OCI-LY1 (cell line): ENCODE measurements around the gene IL36RN.

Experiments
- H2AFZ ChIP-seq: fragments of 200-600 bp; sonication (generic), shearing (Covaris generic); 2 replicates; pipeline ENCODE4 v1.6.0; 2014; ENCODE audit warnings: antibody characterized with exemption, mild to moderate bottlenecking, low read length
- H3F3A ChIP-seq: fragments of 200-600 bp; sonication (generic), shearing (Covaris generic); 2 replicates; pipeline ENCODE4 v1.6.0; 2014; ENCODE audit warnings: mild to moderate bottlenecking, antibody characterized with exemption, low read length, moderate library complexity; ENCODE audit not compliant: insufficient read depth
- H3K27ac ChIP-seq: fragments of 200-600 bp; sonication (generic); 2 replicates; pipeline ENCODE4 v1.5.1; 2014; ENCODE audit warnings: low read length, mixed run types, mild to moderate bottlenecking, low read depth; ENCODE audit not compliant: poor library complexity, severe bottlenecking
- H3K27me3 ChIP-seq: fragments of 200-600 bp; sonication (generic); 2 replicates; pipeline ENCODE4 v1.6.0; 2014; ENCODE audit warnings: antibody characterized with exemption, mild to moderate bottlenecking, low read length, moderate library complexity; ENCODE audit not compliant: insufficient read depth
- H3K36me3 ChIP-seq: fragments of 200-600 bp; sonication (generic); 2 replicates; pipeline ENCODE4 v1.6.1; 2014; ENCODE audit warnings: mild to moderate bottlenecking, antibody characterized with exemption, low read length, moderate library complexity, mixed read lengths; ENCODE audit not compliant: insufficient read depth
- H3K4me1 ChIP-seq: fragments of 200-600 bp; sonication (generic); 2 replicates; pipeline ENCODE4 v1.5.1; 2014; ENCODE audit warnings: mild to moderate bottlenecking, low read length, moderate library complexity; ENCODE audit not compliant: insufficient read depth, severe bottlenecking
- H3K4me2 ChIP-seq: fragments of 200-600 bp; sonication (generic), shearing (Covaris generic); 2 replicates; pipeline ENCODE4 v1.6.1; 2014; ENCODE audit warnings: low read length
- H3K4me3 ChIP-seq: fragments of 200-600 bp; sonication (generic); 2 replicates; pipeline ENCODE4 v1.5.1; 2014; ENCODE audit warnings: low read length, low read depth, mild to moderate bottlenecking, mixed read lengths; ENCODE audit not compliant: poor library complexity, severe bottlenecking
- H3K79me2 ChIP-seq: fragments of 200-600 bp; shearing (Covaris generic); 2 replicates; pipeline ENCODE4 v1.6.1; 2016; ENCODE audit warnings: mixed run types, low read length, mixed read lengths; ENCODE audit not compliant: insufficient read depth
- H3K9ac ChIP-seq: fragments of 200-600 bp; sonication (generic), shearing (Covaris generic); 2 replicates; pipeline ENCODE4 v1.6.1; 2014; ENCODE audit warnings: mild to moderate bottlenecking, low read length, mixed read lengths
- H3K9me2 ChIP-seq: fragments of 200-600 bp; sonication (generic), shearing (Covaris generic); 2 replicates; pipeline ENCODE4 v1.6.1; 2014; ENCODE audit warnings: low read depth, mild to moderate bottlenecking, low read length, mixed read lengths
- H3K9me3 ChIP-seq: fragments of 200-600 bp; shearing (Covaris generic); 2 replicates; pipeline ENCODE4 v1.6.1; 2014; ENCODE audit warnings: low read length, mixed read lengths
- H4K20me1 ChIP-seq: fragments of 200-600 bp; sonication (generic), shearing (Covaris generic); 2 replicates; pipeline ENCODE4 v1.6.0; 2016; ENCODE audit warnings: mild to moderate bottlenecking, low read length; ENCODE audit not compliant: insufficient read depth
- EZH2 ChIP-seq: fragments of 200-600 bp; sonication (generic), shearing (Covaris generic); IDR thresholded peaks from 2 replicates; pipeline ENCODE4 v1.8.0; 2017; ENCODE audit warnings: borderline replicate concordance, mixed run types, mild to moderate bottlenecking, antibody characterized with exemption, low read length, moderate library complexity, mixed read lengths
- TF ChIP-seq, protein P1 (sequence below): fragments of 200-600 bp; sonication (generic), shearing (Covaris generic); IDR thresholded peaks from 2 replicates; pipeline ENCODE4 v1.5.1; 2017; ENCODE audit warnings: mild to moderate bottlenecking, antibody characterized with exemption, low read length, moderate library complexity, mixed read lengths

Gene IL36RN

DNA sequence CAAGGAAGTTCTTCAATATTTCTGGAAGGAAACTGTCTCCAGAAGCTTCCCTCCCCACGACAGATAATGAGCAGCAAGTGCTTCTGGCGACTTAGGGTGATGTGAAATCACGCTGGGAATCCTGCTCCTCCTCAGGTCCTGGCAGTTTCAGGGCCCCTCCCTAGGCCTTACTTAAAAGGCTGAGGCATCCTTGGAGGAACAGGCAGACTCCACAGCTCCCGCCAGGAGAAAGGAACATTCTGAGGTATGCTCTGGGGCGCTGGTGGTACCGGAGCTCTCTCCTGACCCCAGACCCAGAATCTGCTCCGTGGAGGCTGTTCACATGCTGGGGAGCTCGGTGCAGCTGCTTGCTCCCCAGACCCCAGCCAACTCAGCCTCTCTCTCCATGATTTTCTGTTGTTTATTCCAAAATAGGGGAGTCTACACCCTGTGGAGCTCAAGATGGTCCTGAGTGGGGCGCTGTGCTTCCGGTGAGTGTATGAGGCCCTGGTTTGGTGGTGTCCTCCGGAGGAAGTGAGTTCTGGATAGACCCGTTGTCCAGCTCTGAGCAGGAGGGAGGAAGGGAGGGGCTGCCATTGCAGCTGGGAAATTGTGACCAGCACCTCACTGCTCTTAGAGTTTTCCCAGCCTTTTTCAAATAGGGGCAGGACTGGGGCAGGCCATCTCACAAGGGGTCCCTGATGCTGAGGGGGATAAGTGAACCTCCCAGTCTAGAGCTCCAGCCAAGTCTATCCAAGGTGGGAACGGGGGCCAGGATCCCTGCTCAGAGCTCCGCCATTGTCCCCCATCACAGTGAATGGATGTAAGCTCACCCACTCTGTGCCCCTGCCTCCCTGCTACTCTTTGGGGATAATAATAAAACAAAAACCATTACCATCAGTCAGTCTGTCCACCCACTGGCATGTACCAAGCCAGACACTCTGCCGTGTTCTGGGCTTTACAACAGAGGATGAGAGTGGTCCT lies at the start of gene IL36RN:
IL36RN (plus strand) TSS at position 201 of the 963 bp plus-strand sequence; CDS start at position 442, 241 bp downstream.
- Histone ChIP-seq H3K4me1 (no peaks in the 10 kb centered on the region), H3K4me2 (no peak within 1 kb of the TSS), H3F3A (no peaks in the 10 kb centered on the region), H3K36me3 (no peaks in the 10 kb centered on the region), H2AFZ (no peak within 1 kb of the TSS), H3K9me3 (no peaks in the 10 kb centered on the region), H3K9me2 (no peaks in the 10 kb centered on the region), H3K27me3 (no peaks in the 10 kb centered on the region), H3K79me2 (no peaks in the 10 kb centered on the region), H3K27ac (no peak within 1 kb of the TSS), H3K4me3 (no peak within 1 kb of the TSS), H4K20me1 (no peaks in the 10 kb centered on the region), H3K9ac (no peak within 1 kb of the TSS)
- TF ChIP-seq, protein P1, sequence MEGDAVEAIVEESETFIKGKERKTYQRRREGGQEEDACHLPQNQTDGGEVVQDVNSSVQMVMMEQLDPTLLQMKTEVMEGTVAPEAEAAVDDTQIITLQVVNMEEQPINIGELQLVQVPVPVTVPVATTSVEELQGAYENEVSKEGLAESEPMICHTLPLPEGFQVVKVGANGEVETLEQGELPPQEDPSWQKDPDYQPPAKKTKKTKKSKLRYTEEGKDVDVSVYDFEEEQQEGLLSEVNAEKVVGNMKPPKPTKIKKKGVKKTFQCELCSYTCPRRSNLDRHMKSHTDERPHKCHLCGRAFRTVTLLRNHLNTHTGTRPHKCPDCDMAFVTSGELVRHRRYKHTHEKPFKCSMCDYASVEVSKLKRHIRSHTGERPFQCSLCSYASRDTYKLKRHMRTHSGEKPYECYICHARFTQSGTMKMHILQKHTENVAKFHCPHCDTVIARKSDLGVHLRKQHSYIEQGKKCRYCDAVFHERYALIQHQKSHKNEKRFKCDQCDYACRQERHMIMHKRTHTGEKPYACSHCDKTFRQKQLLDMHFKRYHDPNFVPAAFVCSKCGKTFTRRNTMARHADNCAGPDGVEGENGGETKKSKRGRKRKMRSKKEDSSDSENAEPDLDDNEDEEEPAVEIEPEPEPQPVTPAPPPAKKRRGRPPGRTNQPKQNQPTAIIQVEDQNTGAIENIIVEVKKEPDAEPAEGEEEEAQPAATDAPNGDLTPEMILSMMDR = no peak
- no peak for TF ChIP-seq EZH2

DNA sequence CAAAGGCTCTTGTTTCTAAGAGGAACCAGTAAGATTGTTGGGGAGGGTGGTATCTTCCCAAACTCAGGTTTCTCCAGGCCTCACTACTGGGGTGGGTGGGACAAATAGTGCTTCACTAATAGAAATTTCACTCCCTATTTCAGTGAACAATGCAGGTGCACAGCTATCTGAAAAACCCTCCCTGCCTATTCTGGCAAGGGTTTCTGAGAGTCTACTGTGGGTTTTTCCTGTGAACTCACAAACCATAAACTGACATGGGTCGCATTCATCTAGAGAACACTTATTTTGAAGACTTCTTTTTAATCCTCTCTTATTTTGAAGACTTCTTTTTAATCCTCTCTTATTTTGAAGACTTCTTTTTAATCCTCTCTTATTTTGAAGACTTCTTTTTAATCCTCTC lies 49.4 kb upstream of the IL36RN start:
- Histone ChIP-seq H3K27ac (no peak overlapping the region), H4K20me1 (no peaks in the 10 kb centered on the region), H3K4me3 (no peak overlapping the region), H2AFZ (no peak overlapping the region), H3K4me2 (no peak overlapping the region), H3K36me3 (no peaks in the 10 kb centered on the region), H3K27me3 (no peaks in the 10 kb centered on the region), H3K9me2 (no peaks in the 10 kb centered on the region), H3K9ac (no peak overlapping the region), H3K9me3 (no peaks in the 10 kb centered on the region), H3K4me1 (no peaks in the 10 kb centered on the region), H3K79me2 (no peaks in the 10 kb centered on the region), H3F3A (no peaks in the 10 kb centered on the region)
- TF ChIP-seq EZH2 = no peak
- TF ChIP-seq, protein P1 = no peak

DNA sequence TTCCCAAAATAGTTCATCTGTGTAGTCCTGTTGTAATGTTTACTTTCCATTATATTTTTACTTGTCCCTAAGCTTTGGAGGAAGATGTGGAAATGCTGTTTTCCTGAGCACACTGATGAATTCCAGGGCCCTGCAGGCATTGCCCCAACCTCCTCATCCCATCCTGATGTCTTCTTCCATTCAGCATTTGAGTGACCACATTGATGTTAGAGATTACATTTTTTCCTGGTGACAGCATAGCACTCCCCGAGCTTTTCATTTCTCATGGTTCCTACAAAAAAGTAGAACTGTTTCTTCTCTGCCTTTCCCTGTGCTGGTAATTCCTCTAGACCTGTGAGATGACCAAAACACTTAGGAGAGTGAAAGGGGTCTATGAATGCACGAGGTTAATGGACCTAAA lies 48.9 kb upstream of the IL36RN start:
- Histone ChIP-seq H3K27ac (no peak overlapping the region), H3K9me3 (no peaks in the 10 kb centered on the region), H3F3A (no peaks in the 10 kb centered on the region), H3K9me2 (no peaks in the 10 kb centered on the region), H3K4me1 (no peaks in the 10 kb centered on the region), H3K4me2 (no peak overlapping the region), H3K27me3 (no peaks in the 10 kb centered on the region), H3K4me3 (no peak overlapping the region), H3K36me3 (no peaks in the 10 kb centered on the region), H3K9ac (no peak overlapping the region), H4K20me1 (no peaks in the 10 kb centered on the region), H3K79me2 (no peaks in the 10 kb centered on the region), H2AFZ (no peak overlapping the region)
- no peak for TF ChIP-seq EZH2
